WTC11 (cell line): Measurements from ENCODE around the gene SLC7A10.

Source experiments
- CREB1 ChIP-seq: sonication (generic); formaldehyde crosslinking; IDR thresholded peaks from 2 replicates; pipeline ENCODE4 v1.8.0; 2023; ENCODE audit warnings: mild to moderate bottlenecking, missing genetic modification reagents
- GABPB1 ChIP-seq: sonication (generic); formaldehyde crosslinking; IDR thresholded peaks from 2 replicates; pipeline ENCODE4 v1.8.1; 2023; ENCODE audit warnings: mild to moderate bottlenecking, missing genetic modification reagents
- HMGA2 ChIP-seq: fragments of 250-450 bp; sonication (Bioruptor Pico); IDR thresholded peaks from 2 replicates; pipeline ENCODE4 v1.4.0; 2021; ENCODE audit warnings: mild to moderate bottlenecking, moderate library complexity
- NFATC4 ChIP-seq: fragments of 250-450 bp; sonication (Bioruptor Pico); IDR thresholded peaks from 2 replicates; pipeline ENCODE4 v1.9.0; 2021; ENCODE audit warnings: mild to moderate bottlenecking
- SP1 ChIP-seq: sonication (generic); formaldehyde crosslinking; conservative IDR thresholded peaks from 2 replicates; pipeline ENCODE4 v1.8.1; 2022; ENCODE audit warnings: missing genetic modification reagents
- ZNF416 ChIP-seq: fragments of 250-450 bp; sonication (Bioruptor Pico); IDR thresholded peaks from 2 replicates; pipeline ENCODE4 v1.9.0; 2021; ENCODE audit warnings: mild to moderate bottlenecking, inconsistent platforms
- TF ChIP-seq, protein P1 (sequence below): sonication (generic); formaldehyde crosslinking; conservative IDR thresholded peaks from 2 replicates; pipeline ENCODE4 v1.8.1; 2022; ENCODE audit warnings: mild to moderate bottlenecking, missing genetic modification reagents
- TF ChIP-seq, protein P2 (sequence below): fragments of 200-600 bp; IDR thresholded peaks from 2 replicates; pipeline ENCODE4 v1.8.0; 2022; ENCODE audit warnings: antibody characterized with exemption
- TF ChIP-seq, protein P3 (sequence below): sonication (generic); formaldehyde crosslinking; IDR thresholded peaks from 2 replicates; pipeline ENCODE4 v1.8.1; 2023; ENCODE audit warnings: mild to moderate bottlenecking, moderate library complexity, missing genetic modification reagents
- TF ChIP-seq, protein P4 (sequence below): sonication (generic); formaldehyde crosslinking; IDR thresholded peaks from 2 replicates; pipeline ENCODE4 v1.8.1; 2023; ENCODE audit warnings: mild to moderate bottlenecking, missing genetic modification reagents, moderate library complexity
- TF ChIP-seq, protein P5 (sequence below): sonication (generic); formaldehyde crosslinking; IDR thresholded peaks from 2 replicates; pipeline ENCODE4 v1.8.0; 2022; ENCODE audit warnings: mild to moderate bottlenecking, missing genetic modification reagents
- TF ChIP-seq, protein P6 (sequence below): sonication (generic); formaldehyde crosslinking; IDR thresholded peaks from 2 replicates; pipeline ENCODE4 v1.8.0; 2022; ENCODE audit warnings: mild to moderate bottlenecking, missing genetic modification reagents
- TF ChIP-seq, protein P7 (sequence below): fragments of 250-450 bp; sonication (Bioruptor Pico); conservative IDR thresholded peaks from 2 replicates; pipeline ENCODE4 v1.9.0; 2021; ENCODE audit warnings: mild to moderate bottlenecking
- TF ChIP-seq, protein P8 (sequence below): fragments of 250-450 bp; sonication (Bioruptor Pico); IDR thresholded peaks from 2 replicates; pipeline ENCODE4 v1.9.0; 2021; ENCODE audit warnings: mild to moderate bottlenecking

DNA sequence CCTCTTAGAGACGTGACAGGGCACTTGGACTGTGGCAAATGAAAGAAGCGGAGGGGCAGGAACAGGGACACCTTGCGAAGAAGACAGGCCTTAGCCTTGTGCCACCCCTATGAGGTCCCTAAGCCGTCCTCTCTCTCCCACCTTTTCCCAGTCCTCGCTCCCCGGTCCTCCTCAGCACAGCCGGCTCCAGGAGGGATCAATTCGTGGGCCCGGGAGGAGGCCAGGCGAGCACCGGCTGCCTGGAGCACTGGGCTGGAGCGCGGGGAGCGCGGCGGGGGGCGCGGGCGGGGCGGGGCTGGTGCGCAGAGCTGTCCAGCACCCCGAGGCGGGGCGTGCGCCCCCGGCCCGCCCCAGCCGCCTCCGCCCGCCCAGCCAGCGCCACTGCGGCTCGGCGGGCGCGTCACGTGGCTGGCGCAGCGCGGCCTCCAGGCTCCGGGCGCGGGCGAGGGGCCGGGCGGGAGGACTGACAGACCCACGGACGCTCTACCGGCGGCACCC lies 31.7 kb downstream of the SLC7A10 start, which contains the start of gene LRP3:
- TF ChIP-seq, protein P1, sequence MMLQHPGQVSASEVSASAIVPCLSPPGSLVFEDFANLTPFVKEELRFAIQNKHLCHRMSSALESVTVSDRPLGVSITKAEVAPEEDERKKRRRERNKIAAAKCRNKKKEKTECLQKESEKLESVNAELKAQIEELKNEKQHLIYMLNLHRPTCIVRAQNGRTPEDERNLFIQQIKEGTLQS (CRISPR knock-in tag) = no peak
- TF ChIP-seq HMGA2 (CRISPR knock-in tag) (no peak), NFATC4 (CRISPR knock-in tag) (no peak), CREB1 (CRISPR knock-in tag) (no peak), GABPB1 (no peak), ZNF416 (CRISPR knock-in tag) (no peak), SP1 (CRISPR knock-in tag) (no peak)
- TF ChIP-seq, protein P2, sequence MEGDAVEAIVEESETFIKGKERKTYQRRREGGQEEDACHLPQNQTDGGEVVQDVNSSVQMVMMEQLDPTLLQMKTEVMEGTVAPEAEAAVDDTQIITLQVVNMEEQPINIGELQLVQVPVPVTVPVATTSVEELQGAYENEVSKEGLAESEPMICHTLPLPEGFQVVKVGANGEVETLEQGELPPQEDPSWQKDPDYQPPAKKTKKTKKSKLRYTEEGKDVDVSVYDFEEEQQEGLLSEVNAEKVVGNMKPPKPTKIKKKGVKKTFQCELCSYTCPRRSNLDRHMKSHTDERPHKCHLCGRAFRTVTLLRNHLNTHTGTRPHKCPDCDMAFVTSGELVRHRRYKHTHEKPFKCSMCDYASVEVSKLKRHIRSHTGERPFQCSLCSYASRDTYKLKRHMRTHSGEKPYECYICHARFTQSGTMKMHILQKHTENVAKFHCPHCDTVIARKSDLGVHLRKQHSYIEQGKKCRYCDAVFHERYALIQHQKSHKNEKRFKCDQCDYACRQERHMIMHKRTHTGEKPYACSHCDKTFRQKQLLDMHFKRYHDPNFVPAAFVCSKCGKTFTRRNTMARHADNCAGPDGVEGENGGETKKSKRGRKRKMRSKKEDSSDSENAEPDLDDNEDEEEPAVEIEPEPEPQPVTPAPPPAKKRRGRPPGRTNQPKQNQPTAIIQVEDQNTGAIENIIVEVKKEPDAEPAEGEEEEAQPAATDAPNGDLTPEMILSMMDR = no peak
- TF ChIP-seq, protein P3, sequence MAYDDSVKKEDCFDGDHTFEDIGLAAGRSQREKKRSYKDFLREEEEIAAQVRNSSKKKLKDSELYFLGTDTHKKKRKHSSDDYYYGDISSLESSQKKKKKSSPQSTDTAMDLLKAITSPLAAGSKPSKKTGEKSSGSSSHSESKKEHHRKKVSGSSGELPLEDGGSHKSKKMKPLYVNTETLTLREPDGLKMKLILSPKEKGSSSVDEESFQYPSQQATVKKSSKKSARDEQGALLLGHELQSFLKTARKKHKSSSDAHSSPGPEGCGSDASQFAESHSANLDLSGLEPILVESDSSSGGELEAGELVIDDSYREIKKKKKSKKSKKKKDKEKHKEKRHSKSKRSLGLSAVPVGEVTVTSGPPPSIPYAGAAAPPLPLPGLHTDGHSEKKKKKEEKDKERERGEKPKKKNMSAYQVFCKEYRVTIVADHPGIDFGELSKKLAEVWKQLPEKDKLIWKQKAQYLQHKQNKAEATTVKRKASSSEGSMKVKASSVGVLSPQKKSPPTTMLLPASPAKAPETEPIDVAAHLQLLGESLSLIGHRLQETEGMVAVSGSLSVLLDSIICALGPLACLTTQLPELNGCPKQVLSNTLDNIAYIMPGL = no peak
- TF ChIP-seq, protein P4, sequence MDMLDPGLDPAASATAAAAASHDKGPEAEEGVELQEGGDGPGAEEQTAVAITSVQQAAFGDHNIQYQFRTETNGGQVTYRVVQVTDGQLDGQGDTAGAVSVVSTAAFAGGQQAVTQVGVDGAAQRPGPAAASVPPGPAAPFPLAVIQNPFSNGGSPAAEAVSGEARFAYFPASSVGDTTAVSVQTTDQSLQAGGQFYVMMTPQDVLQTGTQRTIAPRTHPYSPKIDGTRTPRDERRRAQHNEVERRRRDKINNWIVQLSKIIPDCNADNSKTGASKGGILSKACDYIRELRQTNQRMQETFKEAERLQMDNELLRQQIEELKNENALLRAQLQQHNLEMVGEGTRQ (CRISPR knock-in tag) = peak; percentile 89
- TF ChIP-seq, protein P5, sequence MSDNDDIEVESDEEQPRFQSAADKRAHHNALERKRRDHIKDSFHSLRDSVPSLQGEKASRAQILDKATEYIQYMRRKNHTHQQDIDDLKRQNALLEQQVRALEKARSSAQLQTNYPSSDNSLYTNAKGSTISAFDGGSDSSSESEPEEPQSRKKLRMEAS (CRISPR knock-in tag) = no peak
- TF ChIP-seq, protein P6, sequence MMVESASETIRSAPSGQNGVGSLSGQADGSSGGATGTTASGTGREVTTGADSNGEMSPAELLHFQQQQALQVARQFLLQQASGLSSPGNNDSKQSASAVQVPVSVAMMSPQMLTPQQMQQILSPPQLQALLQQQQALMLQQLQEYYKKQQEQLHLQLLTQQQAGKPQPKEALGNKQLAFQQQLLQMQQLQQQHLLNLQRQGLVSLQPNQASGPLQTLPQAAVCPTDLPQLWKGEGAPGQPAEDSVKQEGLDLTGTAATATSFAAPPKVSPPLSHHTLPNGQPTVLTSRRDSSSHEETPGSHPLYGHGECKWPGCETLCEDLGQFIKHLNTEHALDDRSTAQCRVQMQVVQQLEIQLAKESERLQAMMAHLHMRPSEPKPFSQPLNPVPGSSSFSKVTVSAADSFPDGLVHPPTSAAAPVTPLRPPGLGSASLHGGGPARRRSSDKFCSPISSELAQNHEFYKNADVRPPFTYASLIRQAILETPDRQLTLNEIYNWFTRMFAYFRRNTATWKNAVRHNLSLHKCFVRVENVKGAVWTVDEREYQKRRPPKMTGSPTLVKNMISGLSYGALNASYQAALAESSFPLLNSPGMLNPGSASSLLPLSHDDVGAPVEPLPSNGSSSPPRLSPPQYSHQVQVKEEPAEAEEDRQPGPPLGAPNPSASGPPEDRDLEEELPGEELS = no peak
- TF ChIP-seq, protein P7, sequence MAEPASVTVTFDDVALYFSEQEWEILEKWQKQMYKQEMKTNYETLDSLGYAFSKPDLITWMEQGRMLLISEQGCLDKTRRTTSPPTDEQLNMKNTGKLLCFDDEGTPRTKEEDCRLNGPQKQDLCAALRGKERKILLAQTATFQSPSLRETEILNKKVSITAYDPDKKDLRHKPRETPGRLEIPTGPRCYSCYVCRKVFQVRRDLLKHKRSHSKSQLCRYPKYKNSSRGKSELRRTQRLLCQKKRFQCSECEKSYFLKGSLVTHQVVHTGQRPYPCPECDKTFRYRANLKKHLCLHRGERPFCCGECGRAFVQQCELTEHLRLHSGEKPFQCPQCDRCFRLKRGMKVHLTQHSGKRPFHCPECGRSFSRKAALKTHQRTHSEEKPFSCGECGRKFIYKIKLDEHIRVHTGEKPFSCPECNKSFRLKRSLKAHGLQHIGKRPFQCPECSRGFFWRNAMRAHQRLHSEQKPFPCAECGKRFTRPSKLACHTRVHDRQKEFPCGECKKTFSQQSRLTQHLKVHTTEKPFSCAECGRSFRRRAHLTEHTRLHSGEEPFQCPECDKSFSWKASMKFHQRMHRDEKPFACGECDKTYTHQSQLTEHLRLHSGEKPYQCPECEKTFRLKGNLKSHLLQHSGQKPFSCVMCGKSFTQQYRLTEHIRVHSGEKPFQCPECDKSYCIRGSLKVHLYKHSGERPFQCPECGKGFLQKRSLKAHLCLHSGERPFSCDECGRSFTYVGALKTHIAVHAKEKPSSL (CRISPR knock-in tag) = no peak
- TF ChIP-seq, protein P8, sequence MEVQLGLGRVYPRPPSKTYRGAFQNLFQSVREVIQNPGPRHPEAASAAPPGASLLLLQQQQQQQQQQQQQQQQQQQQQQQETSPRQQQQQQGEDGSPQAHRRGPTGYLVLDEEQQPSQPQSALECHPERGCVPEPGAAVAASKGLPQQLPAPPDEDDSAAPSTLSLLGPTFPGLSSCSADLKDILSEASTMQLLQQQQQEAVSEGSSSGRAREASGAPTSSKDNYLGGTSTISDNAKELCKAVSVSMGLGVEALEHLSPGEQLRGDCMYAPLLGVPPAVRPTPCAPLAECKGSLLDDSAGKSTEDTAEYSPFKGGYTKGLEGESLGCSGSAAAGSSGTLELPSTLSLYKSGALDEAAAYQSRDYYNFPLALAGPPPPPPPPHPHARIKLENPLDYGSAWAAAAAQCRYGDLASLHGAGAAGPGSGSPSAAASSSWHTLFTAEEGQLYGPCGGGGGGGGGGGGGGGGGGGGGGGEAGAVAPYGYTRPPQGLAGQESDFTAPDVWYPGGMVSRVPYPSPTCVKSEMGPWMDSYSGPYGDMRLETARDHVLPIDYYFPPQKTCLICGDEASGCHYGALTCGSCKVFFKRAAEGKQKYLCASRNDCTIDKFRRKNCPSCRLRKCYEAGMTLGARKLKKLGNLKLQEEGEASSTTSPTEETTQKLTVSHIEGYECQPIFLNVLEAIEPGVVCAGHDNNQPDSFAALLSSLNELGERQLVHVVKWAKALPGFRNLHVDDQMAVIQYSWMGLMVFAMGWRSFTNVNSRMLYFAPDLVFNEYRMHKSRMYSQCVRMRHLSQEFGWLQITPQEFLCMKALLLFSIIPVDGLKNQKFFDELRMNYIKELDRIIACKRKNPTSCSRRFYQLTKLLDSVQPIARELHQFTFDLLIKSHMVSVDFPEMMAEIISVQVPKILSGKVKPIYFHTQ (CRISPR knock-in tag) = no peak
